Neural progenitor cell (in vitro differentiated cells): Measurements from ENCODE around the gene CPN1.

Experiments used
- CTCF ChIP-seq: fragments of 200-600 bp; sonication (generic); IDR thresholded peaks from 2 replicates; pipeline ENCODE4 v1.5.1; 2017; ENCODE audit warnings: antibody characterized with exemption, mild to moderate bottlenecking
- EZH2 ChIP-seq: fragments of 200-600 bp; sonication (generic); IDR thresholded peaks from 2 replicates; pipeline ENCODE4 v1.6.1; 2017; ENCODE audit warnings: antibody characterized with exemption, mild to moderate bottlenecking, moderate library complexity

- peak; percentile 47 for TF ChIP-seq CTCF
- no peak for TF ChIP-seq EZH2
Measured at GRCh38 chr10:100009283-100009792, 72.3 kb downstream of the CPN1 start.
